ENCODE measurements around the gene OR2T11. TPM values are rescaled to one million over a fixed set of nuclear protein-coding genes. Genes with fewer than 3 reads are reported as not detected.

The OR2T11 gene
- total RNA-seq, 1 donor from 2014 or later: 2.8 TPM

DNA sequence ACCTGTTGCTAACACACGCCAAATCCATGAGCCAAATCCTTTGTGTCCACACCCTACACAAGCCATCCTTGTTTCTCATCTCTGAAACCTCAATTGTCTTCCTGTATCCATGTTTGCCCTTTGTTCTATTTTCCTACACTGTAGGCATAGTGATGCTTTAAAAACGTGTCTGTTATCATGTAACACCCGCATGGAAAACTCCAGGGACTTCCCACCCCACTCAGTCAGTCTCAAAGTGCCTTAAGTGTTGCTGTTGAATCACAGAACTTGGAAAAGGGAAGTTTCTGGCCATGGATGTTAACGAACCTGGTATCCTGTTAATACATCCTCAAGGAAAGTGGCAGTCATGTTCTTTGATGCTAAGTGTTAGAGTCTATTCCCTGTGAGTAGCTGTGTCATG is 9.7 kb downstream of the OR2T11 start:
- Histone ChIP-seq H3K4me3 (no peak overlapping the region), H3K4me1 (no peaks in the 10 kb centered on the region), H3K9me3 (no peaks in the 10 kb centered on the region), H3K27me3 (no peaks in the 10 kb centered on the region), H3K36me3 (no peaks in the 10 kb centered on the region), H3K27ac (no peak overlapping the region)
- intact Hi-C loops (cut with DNase I): no loop called here
- no peak for TF ChIP-seq CTCF (IDR thresholded peaks at IDR 0.05)
- DNase-seq (ENCODE audit: low spot score in 2 of 2): no peak

GRCh38 chr1:248622570-248623001 is 12.3 kb downstream of the OR2T11 start:
- H3K9me3 ChIP-seq: no peaks in the 10 kb centered on the region
- H3K4me3 ChIP-seq: no peak overlapping the region
- no peak overlapping the region for H3K27ac ChIP-seq
- no peaks in the 10 kb centered on the region for H3K4me1 ChIP-seq
- TF ChIP-seq CTCF (IDR thresholded peaks at IDR 0.05): peak in 2 of 3 experiments; percentile 15 to 28
- DNase-seq (ENCODE audit: low spot score in 2 of 2): no peak
- H3K36me3 ChIP-seq: no peaks in the 10 kb centered on the region
- intact Hi-C loops (cut with DNase I): no loop called here
- H3K27me3 ChIP-seq: no peaks in the 10 kb centered on the region

DNA sequence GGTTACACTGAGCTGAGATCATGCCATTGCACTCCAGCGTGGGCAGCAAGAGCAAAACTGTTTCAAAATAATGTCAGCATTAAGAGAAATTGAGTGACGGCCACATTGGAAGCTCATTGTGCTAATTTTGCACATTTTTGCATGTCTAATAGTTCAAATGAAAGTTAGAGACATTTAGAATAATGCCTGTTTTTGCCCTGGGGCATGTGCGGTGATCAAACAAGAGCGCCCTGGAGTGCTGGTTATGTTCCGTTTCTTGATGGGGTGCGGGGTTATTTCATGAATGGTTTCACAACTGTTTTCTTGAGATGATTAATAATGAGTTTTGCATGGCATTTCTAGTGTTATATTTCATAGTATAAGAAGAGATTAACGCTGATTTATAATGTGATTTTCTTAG is 13.1 kb downstream of the OR2T11 start:
- Histone ChIP-seq H3K4me3 (no peak overlapping the region), H3K36me3 (no peaks in the 10 kb centered on the region), H3K27ac (no peak overlapping the region), H3K27me3 (no peaks in the 10 kb centered on the region), H3K4me1 (no peaks in the 10 kb centered on the region), H3K9me3 (no peaks in the 10 kb centered on the region)
- TF ChIP-seq CTCF (IDR thresholded peaks at IDR 0.05): no peak
- intact Hi-C loops (cut with DNase I): no loop called here
- DNase-seq (ENCODE audit: low spot score in 2 of 2): no peak

- no peak for DNase-seq (ENCODE audit: low spot score in 2 of 2)
- no peak overlapping the region for H3K27ac ChIP-seq
- H3K9me3 ChIP-seq: no peaks in the 10 kb centered on the region
- H3K27me3 ChIP-seq: no peaks in the 10 kb centered on the region
- no peaks in the 10 kb centered on the region for H3K4me1 ChIP-seq
- H3K36me3 ChIP-seq: no peaks in the 10 kb centered on the region
- no peak overlapping the region for H3K4me3 ChIP-seq
- intact Hi-C loops (cut with DNase I): no loop called here
- peak in 2 of 3 experiments; percentile 14 to 38 for TF ChIP-seq CTCF (IDR thresholded peaks at IDR 0.05)
Observed at GRCh38 chr1:248618878-248619277, 16.0 kb downstream of the OR2T11 start.

GRCh38 chr1:248618119-248618518 is 16.8 kb downstream of the OR2T11 start:
- intact Hi-C loops (cut with DNase I): no loop called here
- TF ChIP-seq CTCF (IDR thresholded peaks at IDR 0.05): no peak

GRCh38 chr1:248613742-248614141 is 21.1 kb downstream of the OR2T11 start:
- intact Hi-C loops (cut with DNase I): no loop called here
- H3K27ac ChIP-seq: no peak overlapping the region
- H3K9me3 ChIP-seq: no peaks in the 10 kb centered on the region
- H3K4me1 ChIP-seq: no peaks in the 10 kb centered on the region
- no peak for DNase-seq (ENCODE audit: low spot score in 2 of 2)
- no peak overlapping the region for H3K4me3 ChIP-seq
- H3K36me3 ChIP-seq: no peaks in the 10 kb centered on the region
- TF ChIP-seq CTCF (IDR thresholded peaks at IDR 0.05): no peak
- H3K27me3 ChIP-seq: no peaks in the 10 kb centered on the region

More at GRCh38 chr1:248618119-248618518, 16.8 kb downstream of the OR2T11 start:
- Histone ChIP-seq H3K4me1 (no peaks in the 10 kb centered on the region), H3K36me3 (no peaks in the 10 kb centered on the region), H3K27ac (no peak overlapping the region), H3K27me3 (no peaks in the 10 kb centered on the region), H3K9me3 (no peaks in the 10 kb centered on the region), H3K4me3 (no peak overlapping the region)
- no peak for DNase-seq (ENCODE audit: low spot score in 2 of 2)

Measured in ascending aorta (tissue), 2 donors.